ENCODE measurements around the gene SLC12A8.

DNA sequence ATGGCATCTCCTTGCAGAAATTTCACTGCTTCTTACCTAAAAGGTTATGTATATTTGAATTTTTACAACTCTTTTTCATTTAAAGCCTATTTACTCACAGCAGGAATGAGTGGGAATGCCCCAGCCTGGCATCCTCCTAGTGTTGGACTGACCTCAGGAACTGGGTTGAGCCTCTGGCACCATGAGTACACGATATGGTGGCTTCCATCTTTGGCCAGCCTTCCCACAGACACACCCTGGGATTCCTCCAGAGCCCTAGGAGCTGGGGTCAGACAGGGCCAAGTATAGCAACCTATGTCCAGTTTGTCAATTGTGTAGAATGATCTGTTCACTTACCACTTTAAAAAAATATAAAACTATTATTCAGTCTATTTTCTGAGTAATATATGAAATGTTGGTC lies 99.6 kb downstream of the SLC12A8 start:
- TF ChIP-seq, protein P1, sequence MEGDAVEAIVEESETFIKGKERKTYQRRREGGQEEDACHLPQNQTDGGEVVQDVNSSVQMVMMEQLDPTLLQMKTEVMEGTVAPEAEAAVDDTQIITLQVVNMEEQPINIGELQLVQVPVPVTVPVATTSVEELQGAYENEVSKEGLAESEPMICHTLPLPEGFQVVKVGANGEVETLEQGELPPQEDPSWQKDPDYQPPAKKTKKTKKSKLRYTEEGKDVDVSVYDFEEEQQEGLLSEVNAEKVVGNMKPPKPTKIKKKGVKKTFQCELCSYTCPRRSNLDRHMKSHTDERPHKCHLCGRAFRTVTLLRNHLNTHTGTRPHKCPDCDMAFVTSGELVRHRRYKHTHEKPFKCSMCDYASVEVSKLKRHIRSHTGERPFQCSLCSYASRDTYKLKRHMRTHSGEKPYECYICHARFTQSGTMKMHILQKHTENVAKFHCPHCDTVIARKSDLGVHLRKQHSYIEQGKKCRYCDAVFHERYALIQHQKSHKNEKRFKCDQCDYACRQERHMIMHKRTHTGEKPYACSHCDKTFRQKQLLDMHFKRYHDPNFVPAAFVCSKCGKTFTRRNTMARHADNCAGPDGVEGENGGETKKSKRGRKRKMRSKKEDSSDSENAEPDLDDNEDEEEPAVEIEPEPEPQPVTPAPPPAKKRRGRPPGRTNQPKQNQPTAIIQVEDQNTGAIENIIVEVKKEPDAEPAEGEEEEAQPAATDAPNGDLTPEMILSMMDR (IDR thresholded peaks at IDR 0.05; ENCODE audit: low read length) = no peak
- no peak for TF ChIP-seq EZH2 (optimal IDR thresholded peaks at IDR 0.05; ENCODE audit: low read depth, low read length)
- no peak for TF ChIP-seq EZH2phosphoT487 (IDR thresholded peaks at IDR 0.05; ENCODE audit: low read length)
